ENCODE data around the gene DNER. TPM values are rescaled to one million over a fixed set of nuclear protein-coding genes. Genes with fewer than 3 reads are reported as not detected.

DNER gene
- total RNA-seq, 1 experiment from 2014 or later = 2.9 TPM

GRCh38 chr2:229658004-229658403, 56.4 kb downstream of the DNER start:
- ATAC-seq = no peak
- TF ChIP-seq CBX3 (IDR thresholded peaks at IDR 0.05; ENCODE audit: low read depth) = no peak
- no peak for TF ChIP-seq RAD21 (IDR thresholded peaks at IDR 0.05; ENCODE audit: low read depth)
- TF ChIP-seq EZH2 (IDR thresholded peaks at IDR 0.05) = no peak
- no peaks in the 10 kb centered on the region for H3K9me3 ChIP-seq (ENCODE audit: control insufficient read depth in 1 of 2, insufficient read depth in 1 of 2, low read depth in 1 of 2, low read length in 2 of 2)
- intact Hi-C loops (cut with micrococcal nuclease) = no loop called here
- H3K4me1 ChIP-seq (ENCODE audit: control insufficient read depth in 1 of 2, insufficient read depth in 2 of 2, low read length in 2 of 2) = peaks cover 0 to 6% of the 10 kb centered on the region in 2 experiments; a peak in 2 of 4 replicates
- H3K9ac ChIP-seq (ENCODE audit: low read length) = no peak overlapping the region
- no peaks in the 10 kb centered on the region for H4K20me1 ChIP-seq (ENCODE audit: insufficient read depth)
- no peak overlapping the region for H2AFZ ChIP-seq (ENCODE audit: low read depth, low read length, poor library complexity, severe bottlenecking)
- DNase-seq (ENCODE audit: low read depth, low spot score) = no peak
- H3K4me3 ChIP-seq (replicated peaks in 1 of 2; ENCODE audit: low read depth in 1 of 2, low read length in 2 of 2) = no peak overlapping the region
- no peaks in the 10 kb centered on the region for H3K27me3 ChIP-seq (ENCODE audit: insufficient read depth, low read length)
- H3K36me3 ChIP-seq (ENCODE audit: control insufficient read depth in 1 of 2, insufficient read depth in 2 of 2, low read length in 2 of 2) = no peaks in the 10 kb centered on the region
- ChIA-PET CTCF (no interaction called here), RAD21 (ENCODE audit: low non-redundant PET in 1 of 2, low total read pairs in 2 of 2, uncharacterized antibody in 2 of 2, unreplicated experiment in 2 of 2) (no interaction called here), POLR2A (no interaction called here)
- H3K4me2 ChIP-seq (ENCODE audit: low read length) = no peak overlapping the region
- H3K27ac ChIP-seq (ENCODE audit: low read depth, low read length) = no peak overlapping the region
- no peaks in the 10 kb centered on the region for H3K9me2 ChIP-seq (ENCODE audit: insufficient read depth)
- BruUV-seq (replicated peaks) = no TSS peak
- no peaks in the 10 kb centered on the region for H3K79me2 ChIP-seq (ENCODE audit: insufficient read depth, low read length)

DNA sequence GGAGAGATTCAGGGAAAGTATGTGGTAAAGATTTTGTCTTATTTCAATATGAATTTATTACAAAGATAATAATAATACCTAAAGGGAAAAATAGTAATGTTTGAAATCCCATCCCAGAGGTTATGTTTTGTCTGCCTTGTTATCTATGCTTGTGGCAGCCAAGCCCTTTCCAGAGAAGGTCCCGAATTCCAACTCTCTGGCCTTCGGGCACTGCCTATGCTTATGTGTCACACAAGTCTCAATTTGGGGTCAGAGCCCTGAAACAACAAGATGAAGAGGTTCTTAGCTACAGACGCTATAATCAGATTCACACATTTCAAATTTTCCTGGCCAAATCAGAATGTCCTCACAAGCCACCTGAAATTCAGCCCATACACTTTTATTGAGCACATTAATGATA, 59.9 kb downstream of the DNER start:
- ATAC-seq (no peak), DNase-seq (ENCODE audit: low read depth, low spot score) (no peak)
- no peaks in the 10 kb centered on the region for H3K9me3 ChIP-seq (ENCODE audit: control insufficient read depth in 1 of 2, insufficient read depth in 1 of 2, low read depth in 1 of 2, low read length in 2 of 2)
- no peaks in the 10 kb centered on the region for H3K36me3 ChIP-seq (ENCODE audit: control insufficient read depth in 1 of 2, insufficient read depth in 2 of 2, low read length in 2 of 2)
- H3K4me1 ChIP-seq (ENCODE audit: control insufficient read depth in 1 of 2, insufficient read depth in 2 of 2, low read length in 2 of 2) = no peaks in the 10 kb centered on the region
- H3K27me3 ChIP-seq (ENCODE audit: insufficient read depth, low read length) = peaks cover 7% of the 10 kb centered on the region; the same call in 1 of the 2 replicates
- no peaks in the 10 kb centered on the region for H3K79me2 ChIP-seq (ENCODE audit: insufficient read depth, low read length)
- POLR2A ChIA-PET = no interaction called here
- no peak overlapping the region for H3K27ac ChIP-seq (ENCODE audit: low read depth, low read length)
- no peak for TF ChIP-seq ELF1 (IDR thresholded peaks at IDR 0.05; ENCODE audit: borderline replicate concordance, low read depth)
- TF ChIP-seq ATF3 (IDR thresholded peaks at IDR 0.05) = no peak
- TF ChIP-seq ZFX (IDR thresholded peaks at IDR 0.05) = no peak
- TF ChIP-seq, protein P1, sequence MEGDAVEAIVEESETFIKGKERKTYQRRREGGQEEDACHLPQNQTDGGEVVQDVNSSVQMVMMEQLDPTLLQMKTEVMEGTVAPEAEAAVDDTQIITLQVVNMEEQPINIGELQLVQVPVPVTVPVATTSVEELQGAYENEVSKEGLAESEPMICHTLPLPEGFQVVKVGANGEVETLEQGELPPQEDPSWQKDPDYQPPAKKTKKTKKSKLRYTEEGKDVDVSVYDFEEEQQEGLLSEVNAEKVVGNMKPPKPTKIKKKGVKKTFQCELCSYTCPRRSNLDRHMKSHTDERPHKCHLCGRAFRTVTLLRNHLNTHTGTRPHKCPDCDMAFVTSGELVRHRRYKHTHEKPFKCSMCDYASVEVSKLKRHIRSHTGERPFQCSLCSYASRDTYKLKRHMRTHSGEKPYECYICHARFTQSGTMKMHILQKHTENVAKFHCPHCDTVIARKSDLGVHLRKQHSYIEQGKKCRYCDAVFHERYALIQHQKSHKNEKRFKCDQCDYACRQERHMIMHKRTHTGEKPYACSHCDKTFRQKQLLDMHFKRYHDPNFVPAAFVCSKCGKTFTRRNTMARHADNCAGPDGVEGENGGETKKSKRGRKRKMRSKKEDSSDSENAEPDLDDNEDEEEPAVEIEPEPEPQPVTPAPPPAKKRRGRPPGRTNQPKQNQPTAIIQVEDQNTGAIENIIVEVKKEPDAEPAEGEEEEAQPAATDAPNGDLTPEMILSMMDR (IDR thresholded peaks at IDR 0.05 in 2 of 3, conservative IDR thresholded peaks at IDR 0.05 in 1 of 3; ENCODE audit: borderline replicate concordance in 1 of 3, insufficient read depth in 1 of 3, low read depth in 2 of 3, low read length in 2 of 3) = no peak
- no peak for TF ChIP-seq SRF (IDR thresholded peaks at IDR 0.05; ENCODE audit: low read depth)
- no peak for TF ChIP-seq EZH2phosphoT487 (IDR thresholded peaks at IDR 0.05; ENCODE audit: borderline replicate concordance)
- TF ChIP-seq POLR2AphosphoS5 (IDR thresholded peaks at IDR 0.05; ENCODE audit: low read depth, low read length) = no peak
- no peak for TF ChIP-seq EGR1 (IDR thresholded peaks at IDR 0.05; ENCODE audit: low read depth)
- no peak for TF ChIP-seq POLR2A (IDR thresholded peaks at IDR 0.05; ENCODE audit: borderline replicate concordance, extremely low read depth, insufficient read depth, insufficient read length)
- no peak for TF ChIP-seq CBX3 (IDR thresholded peaks at IDR 0.05; ENCODE audit: low read depth)
- no peak for TF ChIP-seq CEBPB (IDR thresholded peaks at IDR 0.05; ENCODE audit: low read depth)
- TF ChIP-seq RAD21 (IDR thresholded peaks at IDR 0.05; ENCODE audit: low read depth) = no peak
- no peak for TF ChIP-seq FOSL1 (IDR thresholded peaks at IDR 0.05; ENCODE audit: low read depth)
- TF ChIP-seq, protein P2, sequence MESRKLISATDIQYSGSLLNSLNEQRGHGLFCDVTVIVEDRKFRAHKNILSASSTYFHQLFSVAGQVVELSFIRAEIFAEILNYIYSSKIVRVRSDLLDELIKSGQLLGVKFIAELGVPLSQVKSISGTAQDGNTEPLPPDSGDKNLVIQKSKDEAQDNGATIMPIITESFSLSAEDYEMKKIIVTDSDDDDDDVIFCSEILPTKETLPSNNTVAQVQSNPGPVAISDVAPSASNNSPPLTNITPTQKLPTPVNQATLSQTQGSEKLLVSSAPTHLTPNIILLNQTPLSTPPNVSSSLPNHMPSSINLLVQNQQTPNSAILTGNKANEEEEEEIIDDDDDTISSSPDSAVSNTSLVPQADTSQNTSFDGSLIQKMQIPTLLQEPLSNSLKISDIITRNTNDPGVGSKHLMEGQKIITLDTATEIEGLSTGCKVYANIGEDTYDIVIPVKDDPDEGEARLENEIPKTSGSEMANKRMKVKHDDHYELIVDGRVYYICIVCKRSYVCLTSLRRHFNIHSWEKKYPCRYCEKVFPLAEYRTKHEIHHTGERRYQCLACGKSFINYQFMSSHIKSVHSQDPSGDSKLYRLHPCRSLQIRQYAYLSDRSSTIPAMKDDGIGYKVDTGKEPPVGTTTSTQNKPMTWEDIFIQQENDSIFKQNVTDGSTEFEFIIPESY (IDR thresholded peaks at IDR 0.05; ENCODE audit: extremely low read depth, insufficient replicate concordance, low read length) = no peak
- no peak for TF ChIP-seq YY1 (IDR thresholded peaks at IDR 0.05; ENCODE audit: extremely low read depth, insufficient replicate concordance, low read depth, low read length)
- TF ChIP-seq ZNF274 (IDR thresholded peaks at IDR 0.05; ENCODE audit: low read depth, low read length) = no peak
- intact Hi-C loops (cut with micrococcal nuclease) = no loop called here
- BruUV-seq (replicated peaks) = no TSS peak
- H3K9ac ChIP-seq (ENCODE audit: low read length) = no peak overlapping the region
- H3K4me2 ChIP-seq (ENCODE audit: low read length) = no peak overlapping the region
- H3K4me3 ChIP-seq (replicated peaks in 1 of 2; ENCODE audit: low read depth in 1 of 2, low read length in 2 of 2) = no peak overlapping the region
- CTCF ChIA-PET = no interaction called here
- H2AFZ ChIP-seq (ENCODE audit: low read depth, low read length, poor library complexity, severe bottlenecking) = no peak overlapping the region
- no peaks in the 10 kb centered on the region for H3K9me2 ChIP-seq (ENCODE audit: insufficient read depth)
- no peaks in the 10 kb centered on the region for H4K20me1 ChIP-seq (ENCODE audit: insufficient read depth)
- RAD21 ChIA-PET (ENCODE audit: low non-redundant PET in 1 of 2, low total read pairs in 2 of 2, uncharacterized antibody in 2 of 2, unreplicated experiment in 2 of 2) = no interaction called here

Measured in HCT116 (cell line).